H1 (cell line): ENCODE data around the gene ZNF408. TPM values are rescaled to one million over a fixed set of nuclear protein-coding genes. Genes with fewer than 3 reads are reported as not detected.

Experiments
- SP2 ChIP-seq: IDR thresholded peaks from 2 replicates; pipeline ENCODE4 v1.6.1; 2012; ENCODE audit warnings: mild to moderate bottlenecking, low read length, inconsistent platforms
- TEAD4 ChIP-seq: IDR thresholded peaks from 2 replicates; pipeline ENCODE4 v1.6.1; 2012; ENCODE audit warnings: low read depth, low read length, inconsistent platforms, mixed read lengths
- ZNF274 ChIP-seq: IDR thresholded peaks from 2 replicates; pipeline ENCODE4 v1.7.0; 2012; ENCODE audit warnings: low read length, borderline replicate concordance; ENCODE audit errors: extremely low read depth
- polyA plus RNA-seq, 7 experiments: library from polyadenylated mRNA; depleted of rRNA in 3 of 7; stranded (reverse) in 5 of 7; unstranded in 2 of 7; fragments of >200 nt in 5 of 7; fragments of 200-250 nt in 2 of 7; gene quantifications; 1 replicate in 5 of 7; 2 replicates in 1 of 7; 4 replicates in 1 of 7; pipeline versions ENCODE4 v1.2.1 to v1.2.3, GENCODE V29; 2011 to 2013; ENCODE audit warnings: missing spikeins in 2 of 7, mixed read lengths in 2 of 7
- total RNA-seq: library from RNA; stranded (reverse); fragmentation: NEBNext Ultra II Directional; extraction: Animal tissue kit (Norgen Biotek cat#: 25700); gene quantifications from 2 replicates; pipeline ENCODE4 v1.2.1, GENCODE V29; 2021
- TF ChIP-seq, protein P1 (sequence below): fragments of 300-600 bp; sonication (generic); IDR thresholded peaks from 2 replicates; pipeline ENCODE4 v1.7.1; 2012; ENCODE audit warnings: low read length, moderate library complexity, mild to moderate bottlenecking, inconsistent platforms; ENCODE audit not compliant: insufficient replicate concordance
- TF ChIP-seq, protein P2 (sequence below): IDR thresholded peaks from 2 replicates; pipeline ENCODE4 v1.6.1; 2011; ENCODE audit warnings: low read depth, mild to moderate bottlenecking, low read length; ENCODE audit not compliant: insufficient read depth

ZNF408 gene
- total and polyA plus RNA-seq, 2 of the 8 experiments (the other 6 are each of a cell fraction or from before 2014, with no cell fraction given): 10.7 to 11.0 TPM

DNA sequence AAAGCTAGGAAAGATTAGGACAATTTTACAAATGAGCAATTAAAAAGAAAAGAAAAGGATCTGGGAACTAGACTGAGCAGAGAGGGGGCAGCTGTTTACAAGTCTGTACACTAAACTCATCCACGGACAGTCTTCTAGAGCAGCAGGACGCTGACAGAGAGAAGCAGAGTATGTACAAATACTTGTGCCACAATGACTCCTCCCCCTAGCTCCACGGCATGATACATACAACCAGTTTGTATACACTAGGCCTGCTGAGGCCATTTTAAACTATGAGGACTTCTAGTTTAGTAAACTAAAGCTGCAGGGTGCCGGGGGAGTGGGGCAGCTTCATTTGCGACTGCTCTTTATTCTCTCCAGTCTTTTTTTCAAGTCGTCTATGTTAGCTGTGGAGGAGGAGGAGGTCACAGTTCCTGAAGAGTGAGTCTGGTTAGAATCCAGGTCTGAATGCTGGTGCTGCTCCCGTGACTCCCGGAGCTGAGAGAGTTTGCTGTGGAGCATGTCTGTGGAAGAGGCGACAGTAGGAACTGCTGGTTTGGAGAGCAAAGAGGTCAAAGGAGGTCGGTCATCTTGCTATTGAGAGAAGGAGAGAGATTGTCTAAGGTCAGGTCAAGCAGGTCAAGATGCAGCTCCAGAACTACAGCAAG is 43.0 kb downstream of the ZNF408 start (continued):
- TF ChIP-seq, protein P1, sequence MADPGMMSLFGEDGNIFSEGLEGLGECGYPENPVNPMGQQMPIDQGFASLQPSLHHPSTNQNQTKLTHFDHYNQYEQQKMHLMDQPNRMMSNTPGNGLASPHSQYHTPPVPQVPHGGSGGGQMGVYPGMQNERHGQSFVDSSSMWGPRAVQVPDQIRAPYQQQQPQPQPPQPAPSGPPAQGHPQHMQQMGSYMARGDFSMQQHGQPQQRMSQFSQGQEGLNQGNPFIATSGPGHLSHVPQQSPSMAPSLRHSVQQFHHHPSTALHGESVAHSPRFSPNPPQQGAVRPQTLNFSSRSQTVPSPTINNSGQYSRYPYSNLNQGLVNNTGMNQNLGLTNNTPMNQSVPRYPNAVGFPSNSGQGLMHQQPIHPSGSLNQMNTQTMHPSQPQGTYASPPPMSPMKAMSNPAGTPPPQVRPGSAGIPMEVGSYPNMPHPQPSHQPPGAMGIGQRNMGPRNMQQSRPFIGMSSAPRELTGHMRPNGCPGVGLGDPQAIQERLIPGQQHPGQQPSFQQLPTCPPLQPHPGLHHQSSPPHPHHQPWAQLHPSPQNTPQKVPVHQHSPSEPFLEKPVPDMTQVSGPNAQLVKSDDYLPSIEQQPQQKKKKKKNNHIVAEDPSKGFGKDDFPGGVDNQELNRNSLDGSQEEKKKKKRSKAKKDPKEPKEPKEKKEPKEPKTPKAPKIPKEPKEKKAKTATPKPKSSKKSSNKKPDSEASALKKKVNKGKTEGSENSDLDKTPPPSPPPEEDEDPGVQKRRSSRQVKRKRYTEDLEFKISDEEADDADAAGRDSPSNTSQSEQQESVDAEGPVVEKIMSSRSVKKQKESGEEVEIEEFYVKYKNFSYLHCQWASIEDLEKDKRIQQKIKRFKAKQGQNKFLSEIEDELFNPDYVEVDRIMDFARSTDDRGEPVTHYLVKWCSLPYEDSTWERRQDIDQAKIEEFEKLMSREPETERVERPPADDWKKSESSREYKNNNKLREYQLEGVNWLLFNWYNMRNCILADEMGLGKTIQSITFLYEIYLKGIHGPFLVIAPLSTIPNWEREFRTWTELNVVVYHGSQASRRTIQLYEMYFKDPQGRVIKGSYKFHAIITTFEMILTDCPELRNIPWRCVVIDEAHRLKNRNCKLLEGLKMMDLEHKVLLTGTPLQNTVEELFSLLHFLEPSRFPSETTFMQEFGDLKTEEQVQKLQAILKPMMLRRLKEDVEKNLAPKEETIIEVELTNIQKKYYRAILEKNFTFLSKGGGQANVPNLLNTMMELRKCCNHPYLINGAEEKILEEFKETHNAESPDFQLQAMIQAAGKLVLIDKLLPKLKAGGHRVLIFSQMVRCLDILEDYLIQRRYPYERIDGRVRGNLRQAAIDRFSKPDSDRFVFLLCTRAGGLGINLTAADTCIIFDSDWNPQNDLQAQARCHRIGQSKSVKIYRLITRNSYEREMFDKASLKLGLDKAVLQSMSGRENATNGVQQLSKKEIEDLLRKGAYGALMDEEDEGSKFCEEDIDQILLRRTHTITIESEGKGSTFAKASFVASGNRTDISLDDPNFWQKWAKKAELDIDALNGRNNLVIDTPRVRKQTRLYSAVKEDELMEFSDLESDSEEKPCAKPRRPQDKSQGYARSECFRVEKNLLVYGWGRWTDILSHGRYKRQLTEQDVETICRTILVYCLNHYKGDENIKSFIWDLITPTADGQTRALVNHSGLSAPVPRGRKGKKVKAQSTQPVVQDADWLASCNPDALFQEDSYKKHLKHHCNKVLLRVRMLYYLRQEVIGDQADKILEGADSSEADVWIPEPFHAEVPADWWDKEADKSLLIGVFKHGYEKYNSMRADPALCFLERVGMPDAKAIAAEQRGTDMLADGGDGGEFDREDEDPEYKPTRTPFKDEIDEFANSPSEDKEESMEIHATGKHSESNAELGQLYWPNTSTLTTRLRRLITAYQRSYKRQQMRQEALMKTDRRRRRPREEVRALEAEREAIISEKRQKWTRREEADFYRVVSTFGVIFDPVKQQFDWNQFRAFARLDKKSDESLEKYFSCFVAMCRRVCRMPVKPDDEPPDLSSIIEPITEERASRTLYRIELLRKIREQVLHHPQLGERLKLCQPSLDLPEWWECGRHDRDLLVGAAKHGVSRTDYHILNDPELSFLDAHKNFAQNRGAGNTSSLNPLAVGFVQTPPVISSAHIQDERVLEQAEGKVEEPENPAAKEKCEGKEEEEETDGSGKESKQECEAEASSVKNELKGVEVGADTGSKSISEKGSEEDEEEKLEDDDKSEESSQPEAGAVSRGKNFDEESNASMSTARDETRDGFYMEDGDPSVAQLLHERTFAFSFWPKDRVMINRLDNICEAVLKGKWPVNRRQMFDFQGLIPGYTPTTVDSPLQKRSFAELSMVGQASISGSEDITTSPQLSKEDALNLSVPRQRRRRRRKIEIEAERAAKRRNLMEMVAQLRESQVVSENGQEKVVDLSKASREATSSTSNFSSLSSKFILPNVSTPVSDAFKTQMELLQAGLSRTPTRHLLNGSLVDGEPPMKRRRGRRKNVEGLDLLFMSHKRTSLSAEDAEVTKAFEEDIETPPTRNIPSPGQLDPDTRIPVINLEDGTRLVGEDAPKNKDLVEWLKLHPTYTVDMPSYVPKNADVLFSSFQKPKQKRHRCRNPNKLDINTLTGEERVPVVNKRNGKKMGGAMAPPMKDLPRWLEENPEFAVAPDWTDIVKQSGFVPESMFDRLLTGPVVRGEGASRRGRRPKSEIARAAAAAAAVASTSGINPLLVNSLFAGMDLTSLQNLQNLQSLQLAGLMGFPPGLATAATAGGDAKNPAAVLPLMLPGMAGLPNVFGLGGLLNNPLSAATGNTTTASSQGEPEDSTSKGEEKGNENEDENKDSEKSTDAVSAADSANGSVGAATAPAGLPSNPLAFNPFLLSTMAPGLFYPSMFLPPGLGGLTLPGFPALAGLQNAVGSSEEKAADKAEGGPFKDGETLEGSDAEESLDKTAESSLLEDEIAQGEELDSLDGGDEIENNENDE: no peak
- TF ChIP-seq, protein P2, sequence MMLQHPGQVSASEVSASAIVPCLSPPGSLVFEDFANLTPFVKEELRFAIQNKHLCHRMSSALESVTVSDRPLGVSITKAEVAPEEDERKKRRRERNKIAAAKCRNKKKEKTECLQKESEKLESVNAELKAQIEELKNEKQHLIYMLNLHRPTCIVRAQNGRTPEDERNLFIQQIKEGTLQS: no peak
- TF ChIP-seq TEAD4 (no peak), SP2 (no peak), ZNF274 (no peak)
